AG04449 (cell line): ENCODE data around the gene RIOK2.
"Not testable (repeated sequence)": the region's sequence is repeated elsewhere in the genome, so short reads cannot be mapped to it uniquely, and the experiment has no call there.

ENCODE experiments used
- CTCF ChIA-PET: fragments of 350-600 bp; formaldehyde crosslinking; extraction: SDS; loops from one replicate; lab custom pipeline; 2021; ENCODE audit warnings: antibody characterized with exemption; lab: Yijun Ruan, JAX
- POLR2A ChIA-PET: fragments of 400-600, 350-600 bp; formaldehyde crosslinking; extraction: SDS; loops from one replicate; lab custom pipeline; 2020; ENCODE audit warnings: antibody characterized with exemption, inconsistent platforms; lab: Yijun Ruan, JAX
- DNase-seq: peaks from one replicate; pipeline ENCODE4 v3.0.0-alpha.2; 2010; ENCODE audit warnings: low read depth, low spot score
- H3K4me3 ChIP-seq: 2 replicates; pipeline ENCODE4 v1.5.1; 2011; ENCODE audit warnings: low read depth, mild to moderate bottlenecking, control low read depth, low read length
- TF ChIP-seq, protein P1 (sequence below): IDR thresholded peaks from one replicate; pipeline ENCODE4 v1.5.1; 2011; ENCODE audit warnings: mild to moderate bottlenecking, moderate library complexity, low read length, control low read depth, inconsistent platforms; ENCODE audit not compliant: insufficient read depth; ENCODE audit errors: missing control alignments

Gene RIOK2

DNA sequence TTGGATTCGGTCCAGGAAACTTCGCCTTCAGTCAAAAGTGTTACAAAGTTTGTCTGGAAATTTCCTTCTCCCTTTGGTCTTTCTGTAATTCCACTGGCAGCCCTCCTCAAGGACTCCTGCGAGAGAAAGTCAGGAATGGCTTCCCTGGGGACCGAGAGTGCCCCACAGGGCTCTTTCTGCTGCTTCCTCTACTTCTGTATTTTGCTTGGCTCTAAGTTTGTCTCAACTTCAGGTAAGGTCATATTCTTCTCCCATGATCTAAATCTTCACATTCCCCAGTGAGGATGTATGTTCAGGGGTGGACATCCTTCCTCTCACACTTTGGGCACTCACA lies 10.3 kb upstream of the RIOK2 start:
- no peak for DNase-seq
- ChIA-PET POLR2A (no interaction called here), CTCF (no interaction called here)
- TF ChIP-seq, protein P1, sequence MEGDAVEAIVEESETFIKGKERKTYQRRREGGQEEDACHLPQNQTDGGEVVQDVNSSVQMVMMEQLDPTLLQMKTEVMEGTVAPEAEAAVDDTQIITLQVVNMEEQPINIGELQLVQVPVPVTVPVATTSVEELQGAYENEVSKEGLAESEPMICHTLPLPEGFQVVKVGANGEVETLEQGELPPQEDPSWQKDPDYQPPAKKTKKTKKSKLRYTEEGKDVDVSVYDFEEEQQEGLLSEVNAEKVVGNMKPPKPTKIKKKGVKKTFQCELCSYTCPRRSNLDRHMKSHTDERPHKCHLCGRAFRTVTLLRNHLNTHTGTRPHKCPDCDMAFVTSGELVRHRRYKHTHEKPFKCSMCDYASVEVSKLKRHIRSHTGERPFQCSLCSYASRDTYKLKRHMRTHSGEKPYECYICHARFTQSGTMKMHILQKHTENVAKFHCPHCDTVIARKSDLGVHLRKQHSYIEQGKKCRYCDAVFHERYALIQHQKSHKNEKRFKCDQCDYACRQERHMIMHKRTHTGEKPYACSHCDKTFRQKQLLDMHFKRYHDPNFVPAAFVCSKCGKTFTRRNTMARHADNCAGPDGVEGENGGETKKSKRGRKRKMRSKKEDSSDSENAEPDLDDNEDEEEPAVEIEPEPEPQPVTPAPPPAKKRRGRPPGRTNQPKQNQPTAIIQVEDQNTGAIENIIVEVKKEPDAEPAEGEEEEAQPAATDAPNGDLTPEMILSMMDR: no peak
- no peak overlapping the region for H3K4me3 ChIP-seq

- POLR2A ChIA-PET: no interaction called here
- H3K4me3 ChIP-seq: no peak overlapping the region
- TF ChIP-seq, protein P1: no peak
- no peak for DNase-seq
- CTCF ChIA-PET: interaction anchor here (1.1 kb wide), 1 partner anchor 9 kb away, joined by 3 read pairs; no protein-coding TSS in a partner anchor
Observed at GRCh38 chr5:97192580-97193354, 9.7 kb upstream of the RIOK2 start.

DNA sequence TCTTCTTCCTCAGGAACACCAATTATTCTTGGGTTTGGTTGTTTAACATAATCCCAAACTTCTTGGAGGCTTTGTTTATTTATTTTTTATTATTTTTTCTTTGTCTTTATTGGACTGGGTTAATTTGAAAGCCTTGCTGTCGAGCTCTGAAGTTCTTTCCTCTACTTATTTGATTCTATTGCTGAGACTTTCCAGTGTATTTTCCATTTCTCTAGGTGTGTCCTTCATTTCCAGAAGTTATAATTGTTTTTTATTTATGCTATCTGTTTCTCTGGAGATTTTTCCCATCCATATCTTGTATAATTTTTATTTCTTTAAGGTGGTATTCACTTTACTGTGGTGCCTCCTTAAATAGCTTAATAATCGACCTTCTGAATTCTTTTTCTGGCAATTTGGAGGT lies 8.8 kb upstream of the RIOK2 start:
- H3K4me3 ChIP-seq: no peak overlapping the region
- no peak for DNase-seq
- ChIA-PET CTCF (interaction anchor here (0.8 to 1.1 kb wide), 2 partner anchors 9 to 342 kb away, joined by 3 read pairs; no protein-coding TSS in a partner anchor), POLR2A (no interaction called here)
- TF ChIP-seq, protein P1: no peak

DNA sequence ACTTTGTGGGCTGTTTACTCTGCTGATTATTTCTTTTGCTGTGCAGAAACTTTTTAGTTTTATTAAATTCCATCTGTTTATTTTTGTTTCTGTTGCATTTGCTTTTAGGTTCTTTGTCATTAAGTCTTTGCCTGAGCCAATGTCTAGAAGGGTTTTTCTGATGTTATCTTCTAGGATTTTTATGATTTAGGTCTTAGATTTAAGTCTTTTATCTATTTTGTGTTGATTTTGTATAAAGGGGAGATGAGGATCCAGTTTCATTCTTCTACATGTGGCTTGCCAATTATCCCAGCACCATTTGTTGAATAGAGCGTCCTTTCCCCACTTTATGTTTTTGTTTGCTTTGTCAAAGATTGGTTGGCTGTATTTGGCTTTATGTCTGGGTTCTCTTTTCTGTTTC lies 6.5 kb upstream of the RIOK2 start:
- DNase-seq, POLR2A ChIA-PET, H3K4me3 ChIP-seq, CTCF ChIA-PET: not testable (repeated sequence)

DNA sequence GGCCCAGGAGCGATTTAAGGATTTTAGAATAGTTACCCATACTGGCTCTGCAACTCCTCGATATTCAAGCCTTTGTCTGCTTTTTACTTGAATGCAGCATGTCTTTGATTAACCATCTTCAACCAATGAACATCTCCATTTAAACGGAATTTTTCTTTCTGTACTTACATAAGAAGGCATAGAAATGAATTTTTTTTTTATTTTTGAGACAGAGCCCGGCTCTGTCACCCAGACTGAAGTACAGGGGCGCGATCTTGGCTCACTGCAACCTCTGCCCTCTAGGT lies 825 bp upstream of the RIOK2 start:
- ChIA-PET POLR2A (no interaction called here), CTCF (interaction anchor here (0.8 to 2.4 kb wide), 3 partner anchors 22 to 1584 kb away, joined by 3 to 8 read pairs (median 3); no protein-coding TSS in a partner anchor)
- peak overlapping the region; percentile 74 for H3K4me3 ChIP-seq
- no peak for DNase-seq
- TF ChIP-seq, protein P1: no peak

DNA sequence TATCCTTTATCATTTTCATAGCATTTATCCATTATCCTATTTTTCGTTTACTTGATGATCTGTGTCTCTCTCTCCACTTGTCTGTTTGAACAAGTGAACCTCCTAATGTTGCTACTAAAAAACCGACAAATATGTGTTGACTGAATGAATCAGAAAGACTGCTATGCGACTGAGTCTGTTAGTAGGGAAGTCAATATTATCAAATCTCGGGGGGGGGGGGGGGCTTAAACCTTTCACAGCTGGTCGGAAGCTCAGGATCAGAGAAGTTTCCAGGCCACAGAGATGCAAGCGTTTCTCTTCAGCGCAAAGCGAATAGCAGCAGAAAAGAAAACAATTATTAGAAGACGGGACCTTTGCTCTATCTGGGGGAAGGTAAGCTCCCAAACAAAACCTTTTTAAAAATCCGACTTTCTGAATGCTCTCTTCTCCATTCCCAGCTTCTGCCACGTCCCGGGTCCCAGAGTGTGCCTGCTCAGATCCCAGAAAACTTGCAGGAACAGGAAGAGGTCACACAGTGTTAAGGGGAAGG lies 412 bp downstream of the RIOK2 start:
- TF ChIP-seq, protein P1: no peak
- H3K4me3 ChIP-seq: peak overlapping the region; percentile 74
- ChIA-PET POLR2A (interaction anchor here (0.7 kb wide), 2 partner anchors 1032 to 1488 kb away, joined by 3 to 5 read pairs; no protein-coding TSS in a partner anchor), CTCF (interaction anchor here (0.6 to 2.4 kb wide), 4 partner anchors 50 to 1589 kb away, joined by 3 to 8 read pairs (median 4); no protein-coding TSS in a partner anchor)
- no peak for DNase-seq
